Measurements from ENCODE around the gene SKIC8. TPM values are rescaled to one million over a fixed set of nuclear protein-coding genes. Genes with fewer than 3 reads are reported as not detected.

Gene SKIC8
- total and polyA plus RNA-seq, 2 of the 13 experiments (the other 11 are each of a cell fraction or from before 2014, with no cell fraction given): 69.5 to 70.6 TPM

GRCh38 chr15:78313383-78313782 is 14.0 kb upstream of the SKIC8 start:
- TF ChIP-seq RAD21 (CRISPR knock-in tag; IDR thresholded peaks at IDR 0.05): no peak
- TF ChIP-seq ZNF281 (CRISPR knock-in tag; IDR thresholded peaks at IDR 0.05; ENCODE audit: borderline replicate concordance): no peak
- no peak for TF ChIP-seq ZSCAN25 (CRISPR knock-in tag; IDR thresholded peaks at IDR 0.05)
- TF ChIP-seq BCL3 (CRISPR knock-in tag; IDR thresholded peaks at IDR 0.05): no peak
- no peak for TF ChIP-seq ZNF34 (CRISPR knock-in tag; IDR thresholded peaks at IDR 0.05; ENCODE audit: borderline replicate concordance)
- TF ChIP-seq DPF2 (CRISPR knock-in tag; IDR thresholded peaks at IDR 0.05; ENCODE audit: borderline replicate concordance, low read depth): no peak
- TF ChIP-seq, protein P1, sequence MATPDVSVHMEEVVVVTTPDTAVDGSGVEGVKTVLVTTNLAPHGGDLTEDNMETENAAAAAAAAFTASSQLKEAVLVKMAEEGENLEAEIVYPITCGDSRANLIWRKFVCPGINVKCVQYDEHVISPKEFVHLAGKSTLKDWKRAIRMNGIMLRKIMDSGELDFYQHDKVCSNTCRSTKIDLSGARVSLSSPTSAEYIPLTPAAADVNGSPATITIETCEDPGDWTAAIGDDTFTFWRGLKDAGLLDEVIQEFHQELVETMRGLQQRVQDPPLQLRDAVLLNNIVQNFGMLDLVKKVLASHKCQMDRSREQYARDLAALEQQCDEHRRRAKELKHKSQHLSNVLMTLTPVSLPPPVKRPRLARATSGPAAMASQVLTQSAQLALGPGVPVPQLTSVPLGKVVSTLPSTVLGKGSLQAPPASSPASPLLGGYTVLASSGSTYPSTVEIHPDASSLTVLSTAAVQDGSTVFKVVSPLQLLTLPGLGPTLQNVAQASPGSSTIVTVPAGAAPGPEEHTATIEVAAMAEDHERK (CRISPR knock-in tag; IDR thresholded peaks at IDR 0.05; ENCODE audit: low read depth): no peak
- no peak for TF ChIP-seq JUN (CRISPR knock-in tag; IDR thresholded peaks at IDR 0.05)
- no peak for TF ChIP-seq ZFP36 (IDR thresholded peaks at IDR 0.05; ENCODE audit: borderline replicate concordance, low read depth, low read length, partially characterized antibody)
- no peak for TF ChIP-seq SMARCC2 (IDR thresholded peaks at IDR 0.05)
- no peak for TF ChIP-seq RAD51 (IDR thresholded peaks at IDR 0.05; ENCODE audit: borderline replicate concordance)
- no peaks in the 10 kb centered on the region for H3K9me3 ChIP-seq (ENCODE audit: low read length)
- no peak for DNase-seq (ENCODE audit: low spot score)
- H3K4me3 ChIP-seq (replicated peaks in 1 of 3; ENCODE audit: insufficient read depth in 1 of 3, low read depth in 2 of 3, low read length in 3 of 3): no peak overlapping the region
- intact Hi-C loops (cut with micrococcal nuclease; ENCODE audit: unreplicated experiment): no loop called here
- no peak overlapping the region for H2AFZ ChIP-seq (ENCODE audit: low read length)
- ChIA-PET POLR2A (no interaction called here), CTCF (ENCODE audit: low intra/inter-chr PET ratio, low total read pairs) (no interaction called here)
- no peaks in the 10 kb centered on the region for H4K20me1 ChIP-seq (ENCODE audit: insufficient read depth, low read length)
- in situ Hi-C loops (cut with HindIII; ENCODE audit: extremely low pct_ligation_motif_present, low pct_unique_long_range_greater_than_20kb): loop anchor here (5.0 kb wide), 1 partner anchor 109 kb away; no protein-coding TSS in a partner anchor
- H3K27me3 ChIP-seq (ENCODE audit: control insufficient read depth in 1 of 2, insufficient read depth in 2 of 2, low read length in 2 of 2): peaks cover 2 to 35% of the 10 kb centered on the region in 2 experiments; a peak in 4 of 5 replicates
- no peaks in the 10 kb centered on the region for H3K36me3 ChIP-seq (replicated peaks in 1 of 2; ENCODE audit: control insufficient read depth in 1 of 2, insufficient read depth in 2 of 2, low read length in 2 of 2)
- no peak for FAIRE-seq
- peaks cover 5% of the 10 kb centered on the region; the same call in 1 of the 2 replicates for H3K4me1 ChIP-seq (ENCODE audit: insufficient read depth, low read length)
- no peak overlapping the region for H3K4me2 ChIP-seq (ENCODE audit: low read depth, low read length)
- BruUV-seq (replicated peaks): no TSS peak
- ATAC-seq: no peak
- H3K9ac ChIP-seq (ENCODE audit: insufficient read depth, low read depth, low read length): no peak overlapping the region
- no peak overlapping the region for H3K27ac ChIP-seq (ENCODE audit: extremely low read length, insufficient read depth, low read length)
- WGBS (ENCODE audit: low lambda C conversion rate): 26% methylated on average over 5 of the region's 8 CpGs
- no peaks in the 10 kb centered on the region for H3K79me2 ChIP-seq (ENCODE audit: insufficient read depth, low read length)
